GM15510 (cell line): Measurements from ENCODE around the gene SOD3.

ENCODE experiments used
- POLR2A ChIP-seq: IDR thresholded peaks from 3 replicates; pipeline ENCODE4 v1.6.1; 2011; ENCODE audit warnings: borderline replicate concordance; ENCODE audit not compliant: insufficient read length; ENCODE audit errors: extremely low read depth

SOD3 gene

GRCh38 chr4:24770032-24770584 is 25.3 kb upstream of the SOD3 start:
- no peak for TF ChIP-seq POLR2A

GRCh38 chr4:24770667-24771066 is 24.7 kb upstream of the SOD3 start:
- no peak for TF ChIP-seq POLR2A

GRCh38 chr4:24771241-24771640 is 24.1 kb upstream of the SOD3 start:
- no peak for TF ChIP-seq POLR2A

- no peak for TF ChIP-seq POLR2A
Observed at GRCh38 chr4:24772061-24772705, 23.2 kb upstream of the SOD3 start.

GRCh38 chr4:24772952-24773351 is 22.4 kb upstream of the SOD3 start:
- no peak for TF ChIP-seq POLR2A

GRCh38 chr4:24774452-24774851 is 20.9 kb upstream of the SOD3 start:
- no peak for TF ChIP-seq POLR2A

GRCh38 chr4:24775032-24775605 is 20.3 kb upstream of the SOD3 start:
- TF ChIP-seq POLR2A, result no peak

GRCh38 chr4:24775750-24776149 is 19.6 kb upstream of the SOD3 start:
- no peak for TF ChIP-seq POLR2A

- no peak for TF ChIP-seq POLR2A
Observed at GRCh38 chr4:24777536-24778463, 17.6 kb upstream of the SOD3 start.

- no peak for TF ChIP-seq POLR2A
Observed at GRCh38 chr4:24778464-24779225, 16.7 kb upstream of the SOD3 start.

- TF ChIP-seq POLR2A, result no peak
Observed at GRCh38 chr4:24780936-24781495, 14.4 kb upstream of the SOD3 start.

GRCh38 chr4:24781999-24782745 is 13.2 kb upstream of the SOD3 start:
- no peak for TF ChIP-seq POLR2A

GRCh38 chr4:24783506-24783905 is 11.9 kb upstream of the SOD3 start:
- TF ChIP-seq POLR2A, result no peak

GRCh38 chr4:24791043-24791442 is 4.3 kb upstream of the SOD3 start:
- TF ChIP-seq POLR2A, result no peak

GRCh38 chr4:24792552-24792951 is 2.8 kb upstream of the SOD3 start:
- no peak for TF ChIP-seq POLR2A
